ENCODE results near the gene SKA1.

DNA sequence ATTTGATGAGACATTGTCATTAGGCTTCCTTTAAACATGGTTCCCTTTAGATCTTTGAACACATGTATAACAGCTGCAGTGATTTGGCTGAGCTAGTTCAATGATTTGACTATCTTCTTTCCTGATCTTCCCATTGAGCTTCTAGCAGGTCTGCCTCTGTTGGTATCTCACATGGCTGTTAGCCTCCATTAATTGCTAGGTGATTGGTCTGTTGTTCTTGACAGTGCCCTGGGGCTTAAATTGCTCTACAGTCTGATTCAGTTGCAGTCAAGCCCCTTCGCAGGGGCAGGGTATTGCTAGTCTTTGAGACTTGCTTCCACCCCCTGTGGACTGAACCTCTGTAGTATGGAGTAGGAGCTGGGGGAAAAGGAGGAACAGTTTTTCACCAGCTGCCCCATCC, 24.1 kb downstream of the SKA1 start:
- TF ChIP-seq, protein P1, sequence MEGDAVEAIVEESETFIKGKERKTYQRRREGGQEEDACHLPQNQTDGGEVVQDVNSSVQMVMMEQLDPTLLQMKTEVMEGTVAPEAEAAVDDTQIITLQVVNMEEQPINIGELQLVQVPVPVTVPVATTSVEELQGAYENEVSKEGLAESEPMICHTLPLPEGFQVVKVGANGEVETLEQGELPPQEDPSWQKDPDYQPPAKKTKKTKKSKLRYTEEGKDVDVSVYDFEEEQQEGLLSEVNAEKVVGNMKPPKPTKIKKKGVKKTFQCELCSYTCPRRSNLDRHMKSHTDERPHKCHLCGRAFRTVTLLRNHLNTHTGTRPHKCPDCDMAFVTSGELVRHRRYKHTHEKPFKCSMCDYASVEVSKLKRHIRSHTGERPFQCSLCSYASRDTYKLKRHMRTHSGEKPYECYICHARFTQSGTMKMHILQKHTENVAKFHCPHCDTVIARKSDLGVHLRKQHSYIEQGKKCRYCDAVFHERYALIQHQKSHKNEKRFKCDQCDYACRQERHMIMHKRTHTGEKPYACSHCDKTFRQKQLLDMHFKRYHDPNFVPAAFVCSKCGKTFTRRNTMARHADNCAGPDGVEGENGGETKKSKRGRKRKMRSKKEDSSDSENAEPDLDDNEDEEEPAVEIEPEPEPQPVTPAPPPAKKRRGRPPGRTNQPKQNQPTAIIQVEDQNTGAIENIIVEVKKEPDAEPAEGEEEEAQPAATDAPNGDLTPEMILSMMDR (IDR thresholded peaks at IDR 0.05; ENCODE audit: low read depth, low read length) = no peak
- TF ChIP-seq, protein P2, sequence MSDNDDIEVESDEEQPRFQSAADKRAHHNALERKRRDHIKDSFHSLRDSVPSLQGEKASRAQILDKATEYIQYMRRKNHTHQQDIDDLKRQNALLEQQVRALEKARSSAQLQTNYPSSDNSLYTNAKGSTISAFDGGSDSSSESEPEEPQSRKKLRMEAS (IDR thresholded peaks at IDR 0.05; ENCODE audit: low read depth, low read length) = no peak
